ENCODE measurements around the gene OR8G5. TPM values are rescaled to one million over a fixed set of nuclear protein-coding genes. Genes with fewer than 3 reads are reported as not detected.

OR8G5 gene
- total RNA-seq, 1 experiment from 2014 or later = 0.26 TPM

DNA sequence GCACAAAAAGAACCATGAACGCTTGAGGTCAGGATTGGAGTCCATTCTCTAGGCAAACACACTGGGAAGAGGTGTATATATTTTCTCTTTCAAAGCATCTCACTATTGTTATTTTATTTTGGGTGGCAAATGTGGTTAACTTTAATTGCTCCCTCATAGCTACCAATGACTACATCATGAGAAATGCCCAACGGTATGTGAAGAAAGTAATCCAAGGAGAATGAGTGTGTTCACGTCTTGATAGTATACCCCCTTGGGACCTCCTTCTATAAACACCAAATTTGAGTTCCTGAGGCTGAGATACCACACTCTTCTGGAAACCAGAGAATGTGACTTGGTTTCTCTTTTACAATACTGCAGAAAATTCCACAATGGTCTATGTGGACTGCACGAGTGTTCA is 41.7 kb downstream of the OR8G5 start:
- Histone ChIP-seq H2AFZ (ENCODE audit: low read length) (no peak overlapping the region), H3K27ac (ENCODE audit: low read length) (no peak overlapping the region), H3K9ac (ENCODE audit: low read length) (no peak overlapping the region), H3F3A (ENCODE audit: low read length, unreplicated experiment) (no peaks in the 10 kb centered on the region), H3K9me3 (ENCODE audit: low read length) (no peaks in the 10 kb centered on the region), H3K27me3 (ENCODE audit: low read length) (0 out of 2 replicates have a peak, but pooled peaks cover 10% of the 10 kb centered on the region), H4K20me1 (ENCODE audit: low read length) (no peaks in the 10 kb centered on the region), H3K4me3 (ENCODE audit: low read length) (no peak overlapping the region), H3K9me2 (replicated peaks; ENCODE audit: low read length) (no peaks in the 10 kb centered on the region), H3K36me3 (ENCODE audit: low read depth, low read length) (no peaks in the 10 kb centered on the region), H3K4me2 (ENCODE audit: low read length) (no peak overlapping the region), H3K79me2 (ENCODE audit: low read length) (no peaks in the 10 kb centered on the region), H3K4me1 (ENCODE audit: insufficient read depth, low read length) (no peaks in the 10 kb centered on the region)
- ATAC-seq (no peak), DNase-seq (no peak)
- BruUV-seq (replicated peaks) = no TSS peak
- POLR2A ChIA-PET (ENCODE audit: unreplicated experiment) = no interaction called here
- intact Hi-C loops (cut with micrococcal nuclease) = no loop called here
- CTCF ChIA-PET = no interaction called here
- TF ChIP-seq, protein P1, sequence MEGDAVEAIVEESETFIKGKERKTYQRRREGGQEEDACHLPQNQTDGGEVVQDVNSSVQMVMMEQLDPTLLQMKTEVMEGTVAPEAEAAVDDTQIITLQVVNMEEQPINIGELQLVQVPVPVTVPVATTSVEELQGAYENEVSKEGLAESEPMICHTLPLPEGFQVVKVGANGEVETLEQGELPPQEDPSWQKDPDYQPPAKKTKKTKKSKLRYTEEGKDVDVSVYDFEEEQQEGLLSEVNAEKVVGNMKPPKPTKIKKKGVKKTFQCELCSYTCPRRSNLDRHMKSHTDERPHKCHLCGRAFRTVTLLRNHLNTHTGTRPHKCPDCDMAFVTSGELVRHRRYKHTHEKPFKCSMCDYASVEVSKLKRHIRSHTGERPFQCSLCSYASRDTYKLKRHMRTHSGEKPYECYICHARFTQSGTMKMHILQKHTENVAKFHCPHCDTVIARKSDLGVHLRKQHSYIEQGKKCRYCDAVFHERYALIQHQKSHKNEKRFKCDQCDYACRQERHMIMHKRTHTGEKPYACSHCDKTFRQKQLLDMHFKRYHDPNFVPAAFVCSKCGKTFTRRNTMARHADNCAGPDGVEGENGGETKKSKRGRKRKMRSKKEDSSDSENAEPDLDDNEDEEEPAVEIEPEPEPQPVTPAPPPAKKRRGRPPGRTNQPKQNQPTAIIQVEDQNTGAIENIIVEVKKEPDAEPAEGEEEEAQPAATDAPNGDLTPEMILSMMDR (conservative IDR thresholded peaks at IDR 0.05; ENCODE audit: low read depth, low read length) = no peak
- no peak for TF ChIP-seq EZH2 (IDR thresholded peaks at IDR 0.05; ENCODE audit: low read length, unreplicated experiment)
- TF ChIP-seq EZH2phosphoT487 (IDR thresholded peaks at IDR 0.05; ENCODE audit: borderline replicate concordance, low read length) = no peak

DNA sequence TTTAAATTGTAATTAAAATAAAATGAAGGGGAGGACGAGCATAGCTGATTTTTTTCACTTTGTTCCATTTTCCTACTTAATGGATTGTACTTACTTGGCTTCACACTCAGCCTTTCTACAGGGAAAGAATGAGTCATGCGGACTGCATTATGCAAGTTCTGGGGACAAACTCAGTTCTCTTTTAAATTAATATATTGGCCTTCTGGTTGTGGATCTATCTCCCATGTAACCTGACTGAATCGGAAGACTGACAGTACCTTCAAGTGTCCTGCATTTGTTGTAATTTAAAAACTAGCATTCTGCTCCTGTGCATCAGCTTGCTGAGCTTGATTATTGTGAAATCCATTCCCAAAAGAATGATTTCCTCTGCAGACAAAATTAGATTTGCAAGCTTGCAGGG is 45.4 kb downstream of the OR8G5 start:
- peak; percentile 49 for DNase-seq
- Histone ChIP-seq H3F3A (ENCODE audit: low read length, unreplicated experiment) (no peaks in the 10 kb centered on the region), H3K27me3 (ENCODE audit: low read length) (peaks cover 8% of the 10 kb centered on the region; the same call in 1 of the 2 replicates), H3K9ac (ENCODE audit: low read length) (no peak overlapping the region), H4K20me1 (ENCODE audit: low read length) (no peaks in the 10 kb centered on the region), H3K27ac (ENCODE audit: low read length) (no peak overlapping the region), H3K9me3 (ENCODE audit: low read length) (no peaks in the 10 kb centered on the region), H3K79me2 (ENCODE audit: low read length) (no peaks in the 10 kb centered on the region), H3K9me2 (replicated peaks; ENCODE audit: low read length) (no peaks in the 10 kb centered on the region), H3K4me1 (ENCODE audit: insufficient read depth, low read length) (no peaks in the 10 kb centered on the region), H3K4me3 (ENCODE audit: low read length) (no peak overlapping the region), H3K4me2 (ENCODE audit: low read length) (no peak overlapping the region), H2AFZ (ENCODE audit: low read length) (no peak overlapping the region), H3K36me3 (ENCODE audit: low read depth, low read length) (no peaks in the 10 kb centered on the region)
- no TSS peak for BruUV-seq (replicated peaks)
- TF ChIP-seq EZH2phosphoT487 (IDR thresholded peaks at IDR 0.05; ENCODE audit: borderline replicate concordance, low read length) (no peak), EZH2 (IDR thresholded peaks at IDR 0.05; ENCODE audit: low read length, unreplicated experiment) (no peak)
- TF ChIP-seq, protein P1 (conservative IDR thresholded peaks at IDR 0.05; ENCODE audit: low read depth, low read length) = no peak
- CTCF ChIA-PET = interaction anchor here (0.6 kb wide), 1 partner anchor 268 kb away, joined by 5 read pairs; the partner anchor contains the start of gene OR8A1
- intact Hi-C loops (cut with micrococcal nuclease) = no loop called here
- POLR2A ChIA-PET (ENCODE audit: unreplicated experiment) = no interaction called here
- peak; percentile 45 for ATAC-seq

DNA sequence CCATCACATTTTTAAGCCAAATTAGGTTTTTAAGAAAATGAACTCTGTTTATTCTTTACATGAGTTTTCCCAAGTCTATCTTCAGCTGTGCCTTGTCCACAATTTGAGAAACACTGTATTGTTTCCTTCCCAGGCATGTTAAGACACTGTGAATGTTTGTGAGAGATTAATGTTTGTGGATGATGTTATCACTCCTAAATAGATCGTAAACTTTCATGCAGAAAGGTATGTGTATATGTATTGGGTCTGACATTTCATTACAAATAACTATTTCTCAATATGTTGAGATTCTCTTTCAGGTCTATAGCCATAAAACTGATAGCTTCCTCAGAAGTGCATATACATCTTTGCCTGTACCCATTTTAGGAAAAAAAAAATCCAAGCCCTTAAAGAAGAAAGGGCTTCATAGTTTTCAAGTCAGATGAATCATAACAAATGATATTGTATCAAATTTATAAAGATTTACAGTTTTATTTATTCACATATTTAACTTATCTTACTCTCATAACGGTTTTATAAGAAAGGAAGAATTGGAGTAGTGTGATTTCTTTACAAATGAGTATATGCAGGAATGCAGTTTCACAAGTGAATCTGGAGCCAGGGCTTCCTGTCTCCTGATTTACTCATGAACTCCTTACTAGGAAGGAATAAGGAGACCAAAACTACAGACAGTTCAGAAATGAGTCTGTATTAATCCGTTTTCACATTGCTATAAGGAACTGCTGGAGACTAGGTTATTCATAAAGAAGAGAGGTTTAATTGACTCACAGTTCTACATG is 46.4 kb downstream of the OR8G5 start:
- H2AFZ ChIP-seq (ENCODE audit: low read length) = no peak overlapping the region
- TF ChIP-seq, protein P1 (conservative IDR thresholded peaks at IDR 0.05; ENCODE audit: low read depth, low read length) = no peak
- TF ChIP-seq EZH2phosphoT487 (IDR thresholded peaks at IDR 0.05; ENCODE audit: borderline replicate concordance, low read length) (no peak), EZH2 (IDR thresholded peaks at IDR 0.05; ENCODE audit: low read length, unreplicated experiment) (no peak)
- ATAC-seq (peak; percentile 20; the same call in 1 of the 2 replicates), DNase-seq (no peak)
- POLR2A ChIA-PET (ENCODE audit: unreplicated experiment) = no interaction called here
- intact Hi-C loops (cut with micrococcal nuclease) = no loop called here
- no peaks in the 10 kb centered on the region for H3F3A ChIP-seq (ENCODE audit: low read length, unreplicated experiment)
- H3K9ac ChIP-seq (ENCODE audit: low read length) = no peak overlapping the region
- no peaks in the 10 kb centered on the region for H3K36me3 ChIP-seq (ENCODE audit: low read depth, low read length)
- H3K9me3 ChIP-seq (ENCODE audit: low read length) = no peaks in the 10 kb centered on the region
- H3K4me3 ChIP-seq (ENCODE audit: low read length) = no peak overlapping the region
- H3K4me1 ChIP-seq (ENCODE audit: insufficient read depth, low read length) = no peaks in the 10 kb centered on the region
- no peak overlapping the region for H3K27ac ChIP-seq (ENCODE audit: low read length)
- H3K4me2 ChIP-seq (ENCODE audit: low read length) = no peak overlapping the region
- no peaks in the 10 kb centered on the region for H4K20me1 ChIP-seq (ENCODE audit: low read length)
- peaks cover 13% of the 10 kb centered on the region; the same call in 1 of the 2 replicates for H3K27me3 ChIP-seq (ENCODE audit: low read length)
- H3K79me2 ChIP-seq (ENCODE audit: low read length) = no peaks in the 10 kb centered on the region
- CTCF ChIA-PET = no interaction called here
- no peaks in the 10 kb centered on the region for H3K9me2 ChIP-seq (replicated peaks; ENCODE audit: low read length)
- BruUV-seq (replicated peaks) = no TSS peak

All from PC-3 (cell line).